ENCODE results near the gene PHLDB3. TPM values are rescaled to one million over a fixed set of nuclear protein-coding genes. Genes with fewer than 3 reads are reported as not detected.
"Not testable (repeated sequence)": the region's sequence is repeated elsewhere in the genome, so short reads cannot be mapped to it uniquely, and the experiment has no call there.

PHLDB3 gene
- total RNA-seq, 1 experiment from 2014 or later = 14.3 TPM

DNA sequence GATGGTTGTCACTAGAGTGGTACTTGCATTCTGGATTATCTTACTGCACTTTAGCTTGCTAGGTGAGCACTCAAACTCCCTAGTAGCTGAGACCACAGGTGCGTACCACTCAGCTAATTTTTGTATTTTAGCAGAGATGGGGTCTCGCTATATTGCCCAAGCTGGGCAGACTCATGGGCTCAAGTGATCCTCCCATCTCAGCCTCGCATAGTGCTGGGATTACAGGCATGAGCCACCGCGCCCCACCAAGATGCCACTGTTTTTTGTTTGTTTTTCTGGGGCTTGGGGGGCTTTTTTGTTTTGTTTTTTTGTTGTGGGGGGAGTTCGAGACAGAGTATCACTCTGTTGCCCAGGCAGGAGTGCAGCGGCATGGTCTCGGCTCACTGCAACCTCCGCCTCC is 56.9 kb downstream of the PHLDB3 start:
- DNase-seq (ENCODE audit: extremely low read depth, low read depth) = no peak

DNA sequence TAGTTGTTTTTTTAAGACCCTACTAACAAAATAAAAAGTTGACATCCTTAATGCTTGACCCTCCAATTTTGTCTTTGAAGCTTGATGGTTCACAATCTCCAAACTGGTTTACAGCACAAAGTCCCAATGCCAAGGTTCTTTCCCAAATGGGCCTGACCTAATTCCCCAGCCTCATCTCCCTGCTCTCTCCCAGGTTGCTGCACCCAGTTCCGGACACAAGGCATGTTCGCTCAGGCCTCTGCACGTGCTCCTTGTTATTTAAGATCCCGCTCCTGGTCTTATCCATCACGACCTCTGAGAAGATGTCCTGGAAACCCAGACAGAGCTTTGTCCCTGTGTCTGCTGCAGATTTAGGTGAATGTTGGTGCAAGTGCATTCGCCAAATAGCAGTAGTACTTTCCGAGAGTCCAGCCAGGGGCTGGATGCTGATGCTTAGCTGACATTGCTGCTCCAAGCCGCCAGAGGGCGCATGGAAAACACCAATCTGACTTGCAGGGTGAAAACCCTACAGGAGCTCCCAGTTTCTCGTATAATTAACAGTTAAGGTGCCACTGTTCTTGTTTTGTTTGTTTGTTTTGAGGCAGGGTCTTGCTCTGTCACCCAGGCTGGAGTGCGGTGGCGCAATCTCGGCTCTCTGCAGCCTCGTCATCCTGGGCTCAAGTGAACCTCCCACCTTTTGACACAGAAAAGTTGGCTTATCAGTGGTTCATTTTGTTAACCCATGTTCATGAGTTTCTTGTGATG is 57.6 kb downstream of the PHLDB3 start:
- DNase-seq (ENCODE audit: extremely low read depth, low read depth) = peak; percentile 62

DNA sequence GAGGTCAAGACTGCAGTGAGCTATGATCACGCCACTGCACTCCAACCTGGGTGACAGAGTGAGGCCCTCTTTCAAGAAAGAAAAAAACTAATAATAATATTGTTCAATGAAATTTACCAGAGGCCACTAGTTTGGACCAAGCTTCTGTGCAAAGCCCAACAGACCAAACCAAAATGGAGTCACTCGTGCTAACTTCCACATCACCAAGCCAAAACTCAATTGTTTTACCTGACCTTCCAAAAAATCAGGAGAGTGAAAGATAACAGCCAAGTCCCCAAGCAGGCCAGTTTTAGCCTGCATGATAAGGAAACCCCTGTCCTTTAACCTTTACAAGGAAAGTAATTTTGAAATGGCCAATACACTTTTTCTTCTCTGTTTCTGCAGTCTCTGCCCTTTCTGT is 59.1 kb downstream of the PHLDB3 start:
- DNase-seq (ENCODE audit: extremely low read depth, low read depth) = no peak

DNA sequence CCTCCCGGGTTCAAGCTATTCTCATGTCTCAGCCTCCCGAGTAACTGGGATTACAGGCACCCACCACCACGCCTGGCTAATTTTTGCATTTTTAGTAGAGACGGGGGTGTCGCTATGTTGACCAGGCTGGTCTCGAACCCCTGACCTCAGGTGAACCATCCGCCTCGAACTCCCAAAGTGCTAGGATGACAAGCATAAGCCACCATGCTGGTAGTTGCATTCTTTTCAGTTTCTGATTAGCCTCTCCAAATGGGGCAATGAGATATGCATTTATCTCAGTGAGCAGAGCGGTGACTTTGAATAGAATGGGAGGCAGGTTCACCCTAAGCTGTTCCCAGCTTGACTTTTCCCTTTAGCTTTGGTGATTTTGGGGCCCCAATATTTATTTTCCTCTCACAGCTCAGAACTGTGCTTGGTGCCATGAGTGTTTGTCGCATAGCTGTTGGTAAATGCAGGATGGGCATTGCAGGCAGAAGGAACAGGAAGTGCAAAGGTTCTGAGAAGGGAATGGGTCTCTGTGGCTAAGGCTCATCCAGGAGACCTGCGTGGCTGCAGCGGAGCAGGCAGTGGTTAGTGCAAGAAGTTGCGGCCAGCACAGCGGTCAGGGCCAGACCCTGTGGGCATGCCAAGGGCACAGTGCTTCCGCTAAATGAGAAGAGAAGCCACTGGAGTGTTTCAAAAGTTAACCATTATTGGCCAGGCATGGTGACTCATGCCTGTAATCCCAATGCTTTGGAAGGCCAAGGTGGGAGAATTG is 59.8 kb downstream of the PHLDB3 start:
- DNase-seq (ENCODE audit: extremely low read depth, low read depth) = no peak

DNA sequence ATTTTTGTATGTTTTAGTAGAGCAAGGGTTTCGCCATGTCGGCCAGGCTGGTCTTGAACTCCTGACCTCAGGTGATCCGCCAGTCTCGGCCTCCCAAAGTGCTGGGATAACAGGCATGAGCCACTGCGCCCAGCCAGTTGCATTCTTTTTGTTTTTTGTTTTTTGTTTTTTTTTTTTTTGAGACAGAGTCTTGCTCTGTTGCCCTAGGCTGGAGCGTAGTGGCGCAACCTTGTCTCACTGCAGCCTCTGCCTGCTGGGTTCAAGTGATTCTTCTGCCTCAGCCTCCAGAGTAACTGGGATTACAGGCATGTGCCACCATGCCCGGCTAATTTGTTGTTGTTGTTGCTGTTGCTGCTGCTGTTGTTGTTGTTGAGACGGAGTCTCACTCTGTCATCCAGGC is 60.5 kb downstream of the PHLDB3 start:
- DNase-seq (ENCODE audit: extremely low read depth, low read depth) = not testable (repeated sequence)

DNA sequence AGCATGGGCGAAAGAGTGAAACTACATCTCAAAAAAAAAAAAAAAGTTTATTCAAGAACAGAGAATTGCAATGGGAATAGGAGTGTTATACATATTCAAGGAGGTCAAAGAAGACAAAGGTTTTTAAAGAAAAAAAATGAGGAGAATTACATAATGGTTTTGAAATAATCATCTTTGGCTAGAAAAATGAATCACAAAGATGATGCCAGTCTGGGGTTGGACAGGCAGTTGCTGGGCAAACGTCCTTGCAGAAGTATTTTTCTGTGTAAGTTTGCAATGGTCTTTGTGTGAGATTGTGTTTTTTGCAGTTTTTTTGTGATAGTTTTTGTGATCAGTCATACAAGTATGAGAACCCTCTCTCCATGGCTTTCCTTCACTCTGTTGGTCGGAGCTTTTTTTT is 62.8 kb downstream of the PHLDB3 start:
- no peak for DNase-seq (ENCODE audit: extremely low read depth, low read depth)

DNA sequence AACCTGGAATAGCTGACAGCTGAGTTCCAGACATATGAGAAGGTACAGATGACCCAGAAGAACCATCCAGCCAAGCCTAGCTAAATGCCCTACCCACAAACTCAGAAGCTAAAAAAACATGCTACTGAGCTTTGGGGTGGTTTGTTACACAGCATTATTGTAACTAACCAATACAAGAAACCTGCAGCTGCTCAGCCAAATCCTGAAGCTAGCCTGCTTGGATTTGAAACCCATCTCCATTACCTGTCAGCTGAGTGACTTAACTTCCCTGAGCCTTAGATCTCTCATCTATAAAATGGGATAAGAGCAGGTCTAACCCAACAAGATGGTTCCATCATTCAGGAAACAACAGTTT is 64.9 kb downstream of the PHLDB3 start:
- no peak for DNase-seq (ENCODE audit: extremely low read depth, low read depth)

DNA sequence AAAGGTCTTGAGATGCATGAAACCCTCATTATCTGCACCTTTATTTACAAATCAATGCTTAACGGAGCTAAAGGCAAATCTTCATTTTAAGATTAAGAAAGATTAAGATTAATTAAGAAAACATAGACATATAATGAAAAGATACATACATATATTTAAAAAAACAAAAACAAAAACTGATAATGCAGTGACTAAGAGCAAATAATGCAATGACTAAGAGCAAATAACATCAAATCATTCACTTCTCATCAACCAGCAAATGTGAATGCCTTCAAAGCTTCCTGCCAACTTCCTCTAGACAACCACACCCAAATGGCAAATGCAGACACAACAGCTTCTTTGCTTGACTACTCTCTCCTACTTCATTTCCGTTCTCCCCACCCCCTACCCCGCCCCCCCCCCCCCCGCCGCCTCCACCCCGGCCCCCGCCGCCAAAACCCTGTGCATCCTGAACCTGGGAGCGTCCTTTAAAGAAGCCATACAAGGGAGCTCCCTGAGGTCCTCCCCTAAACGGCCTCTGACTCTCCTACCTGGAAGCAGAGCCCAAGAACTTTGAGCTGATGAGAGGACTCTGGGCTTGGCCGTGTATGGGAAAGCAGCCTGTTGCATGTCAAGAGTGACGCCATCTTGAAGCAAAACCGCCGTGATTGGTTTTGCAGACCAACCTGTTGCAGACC is 65.4 kb downstream of the PHLDB3 start:
- peak; percentile 83 for DNase-seq (ENCODE audit: extremely low read depth, low read depth)

DNA sequence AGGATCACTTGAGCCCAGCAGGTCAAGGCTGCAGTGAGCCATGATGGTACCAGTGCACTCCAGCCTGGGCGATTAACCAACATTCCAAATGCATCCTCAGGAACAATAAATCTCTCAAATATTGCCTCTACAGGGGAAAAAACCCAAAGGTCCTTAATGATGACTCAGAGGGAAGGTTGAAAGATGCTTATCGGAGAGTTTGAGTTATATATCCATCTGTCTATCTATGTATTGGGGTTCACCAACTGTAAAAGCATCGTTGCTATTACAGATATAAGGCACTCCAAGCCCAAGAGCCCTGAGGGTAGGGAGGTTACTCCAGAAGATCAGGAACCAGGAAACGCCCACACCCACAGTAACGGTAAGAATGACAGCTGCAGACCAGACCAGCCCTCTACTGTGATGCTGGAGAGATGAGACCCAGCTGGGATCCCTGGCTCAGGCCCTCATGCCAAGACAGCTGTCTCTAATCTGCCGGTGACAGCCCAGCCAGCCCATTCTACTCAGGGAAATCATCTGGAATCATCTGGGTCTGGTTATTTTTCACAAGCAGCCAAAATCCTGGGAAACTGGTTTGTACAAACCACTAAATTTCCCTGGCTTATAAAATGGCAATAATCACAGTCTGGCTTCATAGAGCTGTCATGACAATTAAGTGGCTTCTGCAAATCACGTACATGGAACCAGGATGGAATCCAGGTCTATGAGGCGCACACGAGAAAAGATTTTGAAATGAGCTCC is 66.1 kb downstream of the PHLDB3 start:
- peak; percentile 47 for DNase-seq (ENCODE audit: extremely low read depth, low read depth)

DNA sequence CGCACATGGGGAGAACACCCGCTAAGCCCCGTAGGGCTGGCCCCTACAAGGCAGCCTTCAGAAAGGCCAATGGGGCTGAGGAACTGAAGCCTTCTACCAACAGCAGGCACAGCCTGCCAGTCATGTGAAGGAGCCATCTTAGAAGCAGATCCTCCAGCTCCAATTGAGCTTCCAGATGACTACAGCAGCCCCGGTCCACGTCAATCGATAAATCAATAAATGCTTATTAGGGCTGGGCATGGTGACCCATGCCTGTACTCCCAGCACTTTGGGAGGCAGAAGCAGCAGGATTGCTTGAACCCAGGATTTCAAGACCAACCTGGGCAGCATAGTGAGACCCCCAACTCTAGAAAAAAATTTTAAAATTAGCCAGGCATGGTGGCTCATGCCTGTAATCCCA is 66.8 kb downstream of the PHLDB3 start:
- DNase-seq (ENCODE audit: extremely low read depth, low read depth) = no peak

DNA sequence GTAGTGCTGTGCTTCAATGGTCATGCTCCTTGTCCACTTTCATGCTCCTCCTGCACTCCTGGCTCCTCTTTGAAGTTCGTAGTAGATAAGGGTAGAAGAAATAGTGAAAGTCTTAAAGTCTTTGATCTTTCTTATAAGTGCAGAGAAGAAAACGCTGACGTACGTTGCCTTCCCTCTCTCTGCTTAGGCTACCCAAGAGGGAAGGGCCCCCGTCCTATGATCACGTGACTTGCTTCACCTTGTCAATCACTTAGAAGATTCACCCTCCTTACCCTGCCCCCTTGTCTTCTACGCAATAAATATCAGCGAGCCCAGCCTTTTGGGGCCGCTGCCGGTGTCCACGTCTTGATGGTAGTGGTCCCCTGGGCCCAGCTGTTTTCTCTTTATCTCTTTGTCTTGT is 67.3 kb downstream of the PHLDB3 start:
- not testable (repeated sequence) for DNase-seq (ENCODE audit: extremely low read depth, low read depth)

DNA sequence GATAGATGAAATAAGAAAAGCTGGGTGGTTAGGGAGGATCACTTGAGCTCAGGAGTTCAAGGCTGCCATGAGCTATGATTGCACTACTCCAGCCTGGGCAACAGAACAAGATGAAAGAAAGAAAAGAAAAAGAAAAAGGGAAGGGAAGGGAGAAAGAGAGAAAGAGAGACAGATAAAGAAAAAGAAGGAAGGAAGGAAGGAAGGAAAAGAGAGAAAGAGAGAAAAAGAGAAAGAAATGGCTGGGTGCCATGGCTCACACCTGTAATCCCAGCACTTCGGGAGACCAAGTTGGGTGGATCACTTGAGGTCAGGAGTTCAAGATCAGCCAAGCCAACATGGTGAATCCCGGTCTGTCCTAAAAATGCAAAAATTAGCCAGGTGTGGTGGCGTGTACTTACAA is 68.8 kb downstream of the PHLDB3 start:
- DNase-seq (ENCODE audit: extremely low read depth, low read depth) = no peak

DNA sequence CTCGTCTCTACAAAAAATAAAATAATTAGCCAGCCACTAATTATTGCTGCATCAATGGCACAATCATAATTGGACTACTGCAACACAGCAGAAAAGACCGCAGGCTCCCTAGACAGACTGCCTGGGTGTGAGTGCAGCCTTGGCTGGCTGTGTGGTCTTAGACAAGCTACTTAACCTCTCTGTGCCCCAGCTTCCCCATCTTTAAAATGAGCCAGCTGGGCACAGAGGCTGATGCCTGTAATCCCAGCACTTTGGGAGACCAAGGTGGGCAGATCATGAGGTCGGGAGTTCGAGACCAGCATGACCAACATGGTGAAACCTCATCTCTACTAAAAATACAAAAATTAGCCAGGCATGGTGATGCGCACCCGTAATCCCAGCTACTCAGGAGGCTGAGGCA is 70.9 kb downstream of the PHLDB3 start:
- DNase-seq (ENCODE audit: extremely low read depth, low read depth) = no peak

DNA sequence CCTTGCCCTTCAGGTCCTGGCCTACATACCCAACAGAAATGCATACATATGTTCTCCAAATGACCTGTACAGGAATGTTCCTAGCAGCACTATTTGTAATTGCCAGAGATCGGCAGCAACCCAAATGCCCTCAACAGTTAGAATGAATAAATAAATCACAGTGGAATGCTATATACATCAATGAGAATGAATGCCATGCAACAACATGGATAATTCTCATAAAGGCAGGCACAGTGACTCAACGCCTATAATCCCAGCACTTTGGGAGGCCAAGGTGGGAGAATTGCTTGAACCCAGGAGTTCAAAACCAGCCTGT is 71.2 kb downstream of the PHLDB3 start:
- DNase-seq (ENCODE audit: extremely low read depth, low read depth) = no peak

DNA sequence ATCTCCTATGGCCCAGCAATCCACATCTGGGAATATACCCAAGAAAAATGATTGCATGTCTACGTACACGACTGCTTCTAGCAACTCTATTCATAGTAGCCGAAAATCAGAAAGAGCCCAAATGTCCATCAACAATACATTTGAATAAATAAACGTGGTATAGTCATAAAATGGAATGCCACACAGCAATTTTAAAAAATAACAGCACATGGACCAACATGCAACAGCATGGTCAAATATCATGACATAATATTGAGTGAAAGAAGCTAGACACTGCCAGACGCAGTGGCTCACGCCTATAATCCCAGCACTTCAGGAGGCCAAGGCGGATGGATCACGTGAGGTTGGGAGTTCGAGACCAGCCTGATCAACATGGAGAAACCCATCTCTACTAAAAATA is 73.6 kb downstream of the PHLDB3 start:
- no peak for DNase-seq (ENCODE audit: extremely low read depth, low read depth)

DNA sequence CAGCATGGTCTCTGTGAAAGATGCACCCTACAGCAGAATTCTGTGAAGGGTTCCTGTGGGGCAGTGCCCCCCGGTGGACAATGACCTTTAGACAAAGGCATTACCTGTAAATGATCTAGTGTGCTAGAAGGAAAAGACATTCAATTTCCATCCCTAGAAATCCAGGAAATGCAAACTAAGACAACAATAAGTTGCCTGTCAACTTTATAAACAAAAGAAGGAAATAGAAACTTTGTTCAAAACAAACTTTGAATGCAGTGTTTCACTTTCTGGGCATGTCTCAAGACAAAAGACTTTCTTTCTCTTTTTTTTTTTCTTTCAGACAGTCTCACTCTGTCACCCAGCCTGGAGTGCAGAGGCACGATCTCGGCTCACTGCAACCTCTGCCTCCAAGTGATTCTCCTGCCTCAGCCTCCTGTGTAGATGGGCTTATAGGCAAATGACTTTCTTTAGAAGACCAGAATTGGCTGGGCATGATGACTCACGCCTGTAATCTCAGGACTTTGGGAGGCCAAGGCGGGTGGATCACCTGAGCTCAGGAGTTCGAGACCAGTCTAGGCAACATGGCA is 74.3 kb downstream of the PHLDB3 start:
- no peak for DNase-seq (ENCODE audit: extremely low read depth, low read depth)

DNA sequence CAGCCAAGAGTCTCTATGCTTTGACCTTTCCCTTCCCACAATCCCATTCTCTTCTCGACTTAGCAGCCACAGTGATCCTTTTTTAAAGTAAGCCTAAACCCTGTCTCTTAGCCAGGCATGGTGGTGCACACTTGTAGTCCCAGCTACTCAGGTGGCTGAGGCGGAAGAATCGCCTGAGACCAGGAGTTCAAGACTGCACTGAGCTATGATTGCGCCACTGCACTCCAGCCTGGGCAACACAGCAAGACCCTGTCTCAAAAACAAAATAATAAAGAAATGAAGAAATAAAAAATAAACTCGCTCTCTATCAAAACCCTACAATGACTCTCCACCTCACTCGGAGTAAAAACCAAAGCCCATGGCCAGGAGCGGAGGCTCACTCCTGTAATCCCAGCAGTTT is 75.2 kb downstream of the PHLDB3 start:
- DNase-seq (ENCODE audit: extremely low read depth, low read depth) = no peak

DNA sequence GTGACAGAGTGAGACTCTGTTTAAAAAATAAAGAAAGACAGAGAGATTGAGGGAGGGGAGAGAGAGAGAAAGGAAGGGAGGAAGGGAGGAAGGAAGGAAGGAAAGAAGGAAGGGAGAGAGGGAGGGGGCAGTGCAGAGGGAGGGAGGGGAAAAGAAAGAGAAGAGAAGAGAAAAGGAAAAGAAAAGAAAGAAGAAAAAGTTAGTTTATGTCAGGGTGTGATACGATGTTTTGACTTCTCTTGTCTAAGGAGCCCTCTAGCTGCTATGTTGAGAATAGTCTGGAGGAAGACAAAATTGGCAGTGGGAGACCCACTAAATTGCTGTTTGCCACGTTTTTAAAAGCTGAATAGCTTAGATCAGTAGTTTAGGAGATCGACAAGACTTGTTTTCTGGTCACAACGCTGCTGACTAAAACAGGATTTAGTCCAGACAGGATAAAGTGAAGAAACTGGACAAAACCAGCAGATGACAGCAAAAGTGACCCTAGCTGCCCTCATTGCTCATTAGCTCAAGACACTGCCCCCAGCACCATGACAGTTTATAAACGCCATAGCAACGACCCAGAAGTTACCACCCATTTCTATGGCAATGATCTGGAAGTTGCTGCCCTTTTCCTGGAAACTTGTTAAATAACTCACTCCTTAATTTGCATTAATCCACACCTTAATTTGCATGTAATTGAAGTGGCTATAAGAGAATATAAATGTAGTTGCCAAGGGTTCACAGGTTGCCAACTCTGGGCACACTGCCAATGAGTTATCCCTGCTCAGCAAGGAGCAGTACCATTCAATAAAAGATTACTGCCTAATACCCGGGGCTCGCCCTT is 78.8 kb downstream of the PHLDB3 start:
- DNase-seq (ENCODE audit: extremely low read depth, low read depth) = no peak
